ENCODE results near the gene CITED1. TPM values are rescaled to one million over a fixed set of nuclear protein-coding genes. Genes with fewer than 3 reads are reported as not detected.
A peak's percentile ranks its signal among the peaks of the same experiment; 100 is the strongest.

The CITED1 gene
- total and polyA plus RNA-seq, 11 donors = 0.45 to 0.90 (median 0.73) TPM; not detected in 8

GRCh38 chrX:72269671-72270251, 36.0 kb downstream of the CITED1 start:
- H3K9me3 ChIP-seq = no peaks in the 10 kb centered on the region
- H3K36me3 ChIP-seq = peaks cover 0 to 76% (median 66%) of the 10 kb centered on the region in 9 donors
- ATAC-seq (peak in 3 of 4 donors; percentile 35 to 62 (median 55)), DNase-seq (peak in 1 of 5 donors; percentile 36)
- peak overlapping the region in 2 of 12 donors; percentile 28 to 32 for H3K27ac ChIP-seq
- no peak overlapping the region for H3K4me3 ChIP-seq
- TF ChIP-seq CTCF (IDR thresholded peaks at IDR 0.05) (no peak), POLR2A (IDR thresholded peaks at IDR 0.05) (no peak)
- 48 to 73% (median 63%) methylated on average over 3 of the region's 3 CpGs for WGBS, 4 donors
- intact Hi-C loops (cut with DNase I) = loop anchor here in 2 of 10 donors (10.0 kb wide), 1 partner anchor 275 kb away; no protein-coding TSS in a partner anchor
- no peaks in the 10 kb centered on the region for H3K27me3 ChIP-seq
- peaks cover 0 to 23% (median 0%) of the 10 kb centered on the region in 12 donors for H3K4me1 ChIP-seq

- TF ChIP-seq POLR2A (IDR thresholded peaks at IDR 0.05) = no peak
- TF ChIP-seq CTCF (IDR thresholded peaks at IDR 0.05) = no peak
- Histone ChIP-seq H3K36me3 (peaks cover 0 to 66% (median 56%) of the 10 kb centered on the region in 9 donors), H3K27ac (peak overlapping the region in 1 of 12 donors; percentile 28), H3K9me3 (no peaks in the 10 kb centered on the region), H3K4me3 (no peak overlapping the region), H3K27me3 (no peaks in the 10 kb centered on the region), H3K4me1 (peaks cover 0 to 14% (median 0%) of the 10 kb centered on the region in 12 donors)
- ATAC-seq (no peak), DNase-seq (no peak)
- intact Hi-C loops (cut with DNase I) = no loop called here
- 85 to 97% (median 93%) methylated on average over 2 of the region's 2 CpGs for WGBS, 4 donors
Measured at GRCh38 chrX:72268597-72269365, 36.9 kb downstream of the CITED1 start.

GRCh38 chrX:72265263-72265662, 40.5 kb downstream of the CITED1 start:
- Histone ChIP-seq H3K4me1 (peaks cover 0 to 4% (median 0%) of the 10 kb centered on the region in 12 donors), H3K4me3 (no peak overlapping the region), H3K9me3 (no peaks in the 10 kb centered on the region), H3K36me3 (peaks cover 0 to 31% (median 23%) of the 10 kb centered on the region in 9 donors), H3K27me3 (no peaks in the 10 kb centered on the region), H3K27ac (no peak overlapping the region)
- intact Hi-C loops (cut with DNase I) = no loop called here
- ATAC-seq (no peak), DNase-seq (no peak)
- TF ChIP-seq CTCF (IDR thresholded peaks at IDR 0.05) = no peak
- TF ChIP-seq POLR2A (IDR thresholded peaks at IDR 0.05) = no peak
- 92 to 96% (median 96%) methylated on average over 3 of the region's 3 CpGs for WGBS, 4 donors

- Histone ChIP-seq H3K27ac (no peak overlapping the region), H3K9me3 (no peaks in the 10 kb centered on the region), H3K36me3 (peaks cover 0 to under 1% (median 0%) of the 10 kb centered on the region in 9 donors), H3K27me3 (no peaks in the 10 kb centered on the region), H3K4me3 (no peak overlapping the region), H3K4me1 (no peaks in the 10 kb centered on the region)
- intact Hi-C loops (cut with DNase I) = no loop called here
- TF ChIP-seq POLR2A (IDR thresholded peaks at IDR 0.05) (no peak), CTCF (IDR thresholded peaks at IDR 0.05) (no peak)
- no peak for ATAC-seq
- WGBS, 4 donors = 58 to 73% (median 64%) methylated on average over 7 of the region's 7 CpGs
- no peak for DNase-seq
Measured at GRCh38 chrX:72262077-72262476, 43.6 kb downstream of the CITED1 start.

Data from heart left ventricle (tissue), 16 donors.